Neural cell (in vitro differentiated cells): Measurements from ENCODE around the gene RERE. TPM values are rescaled to one million over a fixed set of nuclear protein-coding genes. Genes with fewer than 3 reads are reported as not detected.

Experiments used
- H2AFZ ChIP-seq: fragments of 200-600, 300-800 bp; sonication (generic), shearing (Covaris generic); 2 replicates; pipeline ENCODE4 v1.6.0; 2014; ENCODE audit warnings: low read depth, mild to moderate bottlenecking, antibody characterized with exemption, low read length, moderate library complexity
- H3F3A ChIP-seq: fragments of 200-600 bp; shearing (Covaris generic); 2 replicates; pipeline ENCODE4 v1.6.1; 2016; ENCODE audit warnings: mild to moderate bottlenecking, moderate library complexity, mixed read lengths, antibody characterized with exemption, low read length; ENCODE audit not compliant: insufficient read depth, poor library complexity, severe bottlenecking
- H3K27ac ChIP-seq: fragments of 200-600, 300-800 bp; sonication (generic), shearing (Covaris generic); 2 replicates; pipeline ENCODE4 v1.5.1; 2014; ENCODE audit warnings: mild to moderate bottlenecking, low read length, moderate library complexity
- H3K27me3 ChIP-seq: fragments of 300-800, 200-600 bp; sonication (generic), shearing (Covaris generic); 2 replicates; pipeline ENCODE4 v1.6.0; 2014; ENCODE audit warnings: mild to moderate bottlenecking, low read depth, low read length, moderate library complexity; ENCODE audit not compliant: insufficient read depth
- H3K36me3 ChIP-seq: fragments of 300-800, 200-600 bp; sonication (generic), shearing (Covaris generic); 2 replicates; pipeline ENCODE4 v1.5.1; 2014; ENCODE audit warnings: mild to moderate bottlenecking, antibody characterized with exemption, low read length, moderate library complexity; ENCODE audit not compliant: insufficient read depth
- H3K4me2 ChIP-seq: fragments of 300-800, 200-600 bp; sonication (generic), shearing (Covaris generic); 2 replicates; pipeline ENCODE4 v1.6.0; 2014; ENCODE audit warnings: mild to moderate bottlenecking, low read length
- H3K4me3 ChIP-seq: fragments of 300-800, 200-600 bp; sonication (generic), shearing (Covaris generic); 2 replicates; pipeline ENCODE4 v1.5.1; 2014; ENCODE audit warnings: mild to moderate bottlenecking, low read length, moderate library complexity
- H3K79me2 ChIP-seq: fragments of 200-600 bp; shearing (Covaris generic); replicated peaks from 2 replicates; pipeline ENCODE4 v1.6.0; 2014; ENCODE audit warnings: mild to moderate bottlenecking, low read length, moderate library complexity; ENCODE audit not compliant: insufficient read depth
- H3K9ac ChIP-seq: fragments of 300-800, 200-600 bp; sonication (generic), shearing (Covaris generic); 2 replicates; pipeline ENCODE4 v1.6.1; 2016; ENCODE audit warnings: mild to moderate bottlenecking, low read length, mixed read lengths
- H3K9me2 ChIP-seq: fragments of 200-600 bp; shearing (Covaris generic); 2 replicates; pipeline ENCODE4 v1.6.1; 2016; ENCODE audit warnings: mild to moderate bottlenecking, low read length, mixed read lengths; ENCODE audit not compliant: insufficient read depth
- H3K9me3 ChIP-seq: fragments of 200-600, 300-800 bp; sonication (generic), shearing (Covaris generic); 2 replicates; pipeline ENCODE4 v1.6.1; 2016; ENCODE audit warnings: mild to moderate bottlenecking, mixed run types, low read length, moderate library complexity, mixed read lengths
- H4K20me1 ChIP-seq: fragments of 200-600 bp; shearing (Covaris generic); 2 replicates; pipeline ENCODE4 v1.6.1; 2016; ENCODE audit warnings: mild to moderate bottlenecking, mixed run types; ENCODE audit not compliant: insufficient read depth
- CTCF ChIP-seq: fragments of 450-650 bp; IDR thresholded peaks from 2 replicates; pipeline ENCODE4 v1.5.1; 2014; ENCODE audit warnings: antibody characterized with exemption, mild to moderate bottlenecking, moderate library complexity; ENCODE audit not compliant: poor library complexity, severe bottlenecking
- EP300 ChIP-seq: fragments of 450-650 bp; conservative IDR thresholded peaks from 2 replicates; pipeline ENCODE4 v1.6.1; 2014; ENCODE audit warnings: antibody characterized with exemption, mild to moderate bottlenecking, moderate library complexity; ENCODE audit not compliant: poor library complexity, severe bottlenecking
- EZH2 ChIP-seq: fragments of 200-600, 300-800 bp; shearing (Covaris generic), sonication (generic); IDR thresholded peaks from 2 replicates; pipeline ENCODE4 v1.6.1; 2014; ENCODE audit warnings: antibody characterized with exemption, low read length, borderline replicate concordance, mild to moderate bottlenecking; ENCODE audit not compliant: insufficient read depth, poor library complexity, severe bottlenecking
- MXI1 ChIP-seq: fragments of 450-650 bp; conservative IDR thresholded peaks from 2 replicates; pipeline ENCODE4 v1.6.1; 2014; ENCODE audit warnings: antibody characterized with exemption, mild to moderate bottlenecking; ENCODE audit not compliant: poor library complexity, severe bottlenecking
- POLR2AphosphoS5 ChIP-seq: IDR thresholded peaks from 2 replicates; pipeline ENCODE4 v1.6.1; 2012
- RAD21 ChIP-seq: fragments of 450-650 bp; conservative IDR thresholded peaks from 2 replicates; pipeline ENCODE4 v1.6.1; 2014; ENCODE audit warnings: antibody characterized with exemption, mild to moderate bottlenecking, moderate library complexity
- REST ChIP-seq: IDR thresholded peaks from 2 replicates; pipeline ENCODE4 v1.6.1; 2012; ENCODE audit warnings: borderline replicate concordance
- SMC3 ChIP-seq: fragments of 450-650 bp; conservative IDR thresholded peaks from 2 replicates; pipeline ENCODE4 v1.6.1; 2014; ENCODE audit warnings: antibody characterized with exemption, mild to moderate bottlenecking, moderate library complexity; ENCODE audit not compliant: poor library complexity
- TAF1 ChIP-seq: IDR thresholded peaks from 2 replicates; pipeline ENCODE4 v1.6.1; 2012; ENCODE audit warnings: low read depth
- polyA plus RNA-seq: library from polyadenylated mRNA; depleted of rRNA; stranded (reverse); fragments of >200 nt; gene quantifications from 2 replicates; pipeline ENCODE4 v1.2.3, GENCODE V29; 2014

Gene RERE
- polyA plus RNA-seq, 1 donor from 2014 or later, result 21.0 TPM

GRCh38 chr1:8397511-8397910 is 419.9 kb downstream of the RERE start:
- no peaks in the 10 kb centered on the region for H3K36me3 ChIP-seq

GRCh38 chr1:8396786-8397406 is 420.5 kb downstream of the RERE start:
- Histone ChIP-seq H3K9ac (no peak overlapping the region), H3K27me3 (no peaks in the 10 kb centered on the region), H3K36me3 (no peaks in the 10 kb centered on the region), H3K9me2 (no peaks in the 10 kb centered on the region), H3K27ac (no peak overlapping the region), H3K9me3 (no peaks in the 10 kb centered on the region), H4K20me1 (peaks cover 3% of the 10 kb centered on the region), H3K79me2 (peaks cover 26% of the 10 kb centered on the region), H3K4me2 (no peak overlapping the region), H3F3A (no peaks in the 10 kb centered on the region), H3K4me3 (no peak overlapping the region), H2AFZ (no peak overlapping the region)
- TF ChIP-seq TAF1, result no peak
- TF ChIP-seq SMC3, result no peak
- no peak for TF ChIP-seq RAD21
- TF ChIP-seq CTCF, result no peak
- no peak for TF ChIP-seq EP300
- no peak for TF ChIP-seq MXI1
- TF ChIP-seq EZH2, result no peak
- no peak for TF ChIP-seq POLR2AphosphoS5

More at GRCh38 chr1:8397511-8397910, 419.9 kb downstream of the RERE start:
- Histone ChIP-seq H3K79me2 (peaks cover 23% of the 10 kb centered on the region), H4K20me1 (peaks cover 3% of the 10 kb centered on the region), H3K9me3 (no peaks in the 10 kb centered on the region), H2AFZ (no peak overlapping the region), H3F3A (no peaks in the 10 kb centered on the region), H3K4me3 (no peak overlapping the region), H3K9me2 (no peaks in the 10 kb centered on the region), H3K27ac (no peak overlapping the region), H3K4me2 (no peak overlapping the region), H3K9ac (no peak overlapping the region), H3K27me3 (no peaks in the 10 kb centered on the region)
- no peak for TF ChIP-seq CTCF
- no peak for TF ChIP-seq TAF1
- no peak for TF ChIP-seq EP300
- TF ChIP-seq MXI1, result no peak
- no peak for TF ChIP-seq POLR2AphosphoS5
- TF ChIP-seq RAD21, result no peak
- TF ChIP-seq EZH2, result no peak
- TF ChIP-seq SMC3, result no peak
- TF ChIP-seq REST, result no peak
